IMR-90 (cell line): ENCODE results near the gene LRIT2.

Source experiments
- CHD1 ChIP-seq: IDR thresholded peaks from 2 replicates; pipeline ENCODE4 v1.6.1; 2012; ENCODE audit warnings: low read depth, low read length, improper control_type of control experiment
- MAZ ChIP-seq: IDR thresholded peaks from 2 replicates; pipeline ENCODE4 v1.6.1; 2012; ENCODE audit warnings: low read depth, mild to moderate bottlenecking, low read length, improper control_type of control experiment, moderate library complexity, borderline replicate concordance
- MXI1 ChIP-seq: IDR thresholded peaks from 2 replicates; pipeline ENCODE4 v1.6.1; 2012; ENCODE audit warnings: low read depth, mild to moderate bottlenecking, low read length, moderate library complexity, borderline replicate concordance
- NFE2L2 ChIP-seq: fragments of 150-350 bp; IDR thresholded peaks from 2 replicates; pipeline ENCODE4 v1.6.1; 2016; ENCODE audit warnings: low read depth, mild to moderate bottlenecking, low read length
- POLR2A ChIP-seq: IDR thresholded peaks from 2 replicates; pipeline ENCODE4 v1.6.1; 2012; ENCODE audit warnings: mild to moderate bottlenecking, low read depth, low read length
- TF ChIP-seq, protein P1 (sequence below): conservative IDR thresholded peaks from 2 replicates; pipeline ENCODE4 v1.5.1; 2012; ENCODE audit warnings: mild to moderate bottlenecking, low read depth, low read length, improper control_type of control experiment
- TF ChIP-seq, protein P2 (sequence below): fragments of 150-350 bp; IDR thresholded peaks from 2 replicates; pipeline ENCODE4 v1.6.1; 2017; ENCODE audit warnings: mild to moderate bottlenecking, antibody characterized with exemption, low read length, low read depth

- TF ChIP-seq, protein P1, sequence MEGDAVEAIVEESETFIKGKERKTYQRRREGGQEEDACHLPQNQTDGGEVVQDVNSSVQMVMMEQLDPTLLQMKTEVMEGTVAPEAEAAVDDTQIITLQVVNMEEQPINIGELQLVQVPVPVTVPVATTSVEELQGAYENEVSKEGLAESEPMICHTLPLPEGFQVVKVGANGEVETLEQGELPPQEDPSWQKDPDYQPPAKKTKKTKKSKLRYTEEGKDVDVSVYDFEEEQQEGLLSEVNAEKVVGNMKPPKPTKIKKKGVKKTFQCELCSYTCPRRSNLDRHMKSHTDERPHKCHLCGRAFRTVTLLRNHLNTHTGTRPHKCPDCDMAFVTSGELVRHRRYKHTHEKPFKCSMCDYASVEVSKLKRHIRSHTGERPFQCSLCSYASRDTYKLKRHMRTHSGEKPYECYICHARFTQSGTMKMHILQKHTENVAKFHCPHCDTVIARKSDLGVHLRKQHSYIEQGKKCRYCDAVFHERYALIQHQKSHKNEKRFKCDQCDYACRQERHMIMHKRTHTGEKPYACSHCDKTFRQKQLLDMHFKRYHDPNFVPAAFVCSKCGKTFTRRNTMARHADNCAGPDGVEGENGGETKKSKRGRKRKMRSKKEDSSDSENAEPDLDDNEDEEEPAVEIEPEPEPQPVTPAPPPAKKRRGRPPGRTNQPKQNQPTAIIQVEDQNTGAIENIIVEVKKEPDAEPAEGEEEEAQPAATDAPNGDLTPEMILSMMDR = no peak
- TF ChIP-seq NFE2L2 (no peak), POLR2A (no peak), CHD1 (no peak), MAZ (no peak), MXI1 (no peak)
- TF ChIP-seq, protein P2, sequence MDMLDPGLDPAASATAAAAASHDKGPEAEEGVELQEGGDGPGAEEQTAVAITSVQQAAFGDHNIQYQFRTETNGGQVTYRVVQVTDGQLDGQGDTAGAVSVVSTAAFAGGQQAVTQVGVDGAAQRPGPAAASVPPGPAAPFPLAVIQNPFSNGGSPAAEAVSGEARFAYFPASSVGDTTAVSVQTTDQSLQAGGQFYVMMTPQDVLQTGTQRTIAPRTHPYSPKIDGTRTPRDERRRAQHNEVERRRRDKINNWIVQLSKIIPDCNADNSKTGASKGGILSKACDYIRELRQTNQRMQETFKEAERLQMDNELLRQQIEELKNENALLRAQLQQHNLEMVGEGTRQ = no peak
These were observed 34.2 kb downstream of the LRIT2 start for GRCh38 chr10:84191106-84191505.
